SK-N-SH (cell line): ENCODE results near the gene OXTR. TPM values are rescaled to one million over a fixed set of nuclear protein-coding genes. Genes with fewer than 3 reads are reported as not detected.

Experiments
- CTCF ChIA-PET: fragments of 300-600, 350-600 bp; formaldehyde crosslinking; extraction: SDS; loops from one replicate; lab custom pipeline; 2021; lab: Yijun Ruan, JAX
- POLR2A ChIA-PET: fragments of 350-600 bp; sonication (Branson Sonifier 250); formaldehyde crosslinking; extraction: SDS; loops from one replicate; lab custom pipeline; 2020; ENCODE audit warnings: antibody characterized with exemption, inconsistent platforms; lab: Yijun Ruan, JAX
- DNase-seq: peaks from one replicate; pipeline ENCODE4 v3.0.0; 2012
- H2AFZ ChIP-seq: fragments of 200-600 bp; sonication (generic); 2 replicates; pipeline ENCODE4 v1.8.1; 2016; ENCODE audit warnings: antibody characterized with exemption, mild to moderate bottlenecking, low read depth
- H3F3A ChIP-seq: fragments of 200-600 bp; sonication (generic); replicated peaks from 2 replicates; pipeline ENCODE3; 2016; ENCODE audit warnings: antibody characterized with exemption, mild to moderate bottlenecking; ENCODE audit not compliant: insufficient read depth
- H3K27ac ChIP-seq, 2 experiments: fragments of 200-500 bp in 1 of 2; fragments of 200-600 bp in 1 of 2; sonication (Bioruptor generic) in 1 of 2; sonication (generic), shearing (Covaris generic) in 1 of 2; 2 replicates each; pipeline versions ENCODE4 v1.5.1 to v1.6.1; 2014 to 2016; ENCODE audit warnings: low read depth in 2 of 2, inconsistent platforms in 1 of 2, low read length in 1 of 2, mild to moderate bottlenecking in 1 of 2, mixed read lengths in 1 of 2
- H3K27me3 ChIP-seq: fragments of 200-600 bp; sonication (generic), shearing (Covaris generic); 2 replicates; pipeline ENCODE4 v1.6.1; 2016; ENCODE audit warnings: mixed run types; ENCODE audit not compliant: insufficient read depth
- H3K36me3 ChIP-seq, 2 experiments: fragments of 200-500 bp in 1 of 2; fragments of 200-600 bp in 1 of 2; sonication (Bioruptor generic) in 1 of 2; sonication (generic) in 1 of 2; replicated peaks in 1 of 2; 2 replicates each; pipeline versions ENCODE3 to v1.5.1; 2014 to 2016; ENCODE audit warnings: low read length in 1 of 2, mild to moderate bottlenecking in 1 of 2; ENCODE audit not compliant: insufficient read depth in 2 of 2, control insufficient read depth in 1 of 2
- H3K4me1 ChIP-seq, 2 experiments: fragments of 200-500 bp in 1 of 2; fragments of 200-600 bp in 1 of 2; sonication (Bioruptor generic) in 1 of 2; sonication (generic), shearing (Covaris generic) in 1 of 2; 2 replicates each; pipeline versions ENCODE4 v1.5.1 to v1.6.1; 2014 to 2016; ENCODE audit warnings: low read depth in 1 of 2, low read length in 1 of 2, mixed run types in 1 of 2; ENCODE audit not compliant: insufficient read depth in 2 of 2, control insufficient read depth in 1 of 2
- H3K4me2 ChIP-seq: fragments of 200-600 bp; sonication (generic), shearing (Covaris generic); 2 replicates; pipeline ENCODE4 v1.6.1; 2017; ENCODE audit warnings: mixed run types
- H3K4me3 ChIP-seq, 2 experiments: fragments of 200-500 bp in 1 of 2; fragments of 200-600 bp in 1 of 2; sonication (Bioruptor generic) in 1 of 2; sonication (generic), shearing (Covaris generic) in 1 of 2; 2 replicates each; pipeline versions ENCODE4 v1.5.1 to v1.8.1; 2014 to 2016; ENCODE audit warnings: low read depth in 2 of 2, inconsistent platforms in 1 of 2, low read length in 1 of 2, mild to moderate bottlenecking in 1 of 2, mixed read lengths in 1 of 2, moderate library complexity in 1 of 2
- H3K79me2 ChIP-seq: fragments of 200-600 bp; sonication (generic); 2 replicates; pipeline ENCODE4 v1.8.1; 2017; ENCODE audit warnings: mild to moderate bottlenecking; ENCODE audit not compliant: insufficient read depth
- H3K9ac ChIP-seq: fragments of 200-600 bp; sonication (generic); 2 replicates; pipeline ENCODE4 v1.6.1; 2017; ENCODE audit warnings: mixed run types
- H3K9me2 ChIP-seq: fragments of 200-600 bp; sonication (generic); 2 replicates; pipeline ENCODE4 v1.6.1; 2017; ENCODE audit warnings: mixed run types
- H3K9me3 ChIP-seq: fragments of 200-600 bp; sonication (generic); 2 replicates; pipeline ENCODE4 v1.6.1; 2017; ENCODE audit warnings: mixed run types, mild to moderate bottlenecking, moderate library complexity
- H4K20me1 ChIP-seq: fragments of 200-600 bp; sonication (generic); 2 replicates; pipeline ENCODE4 v1.6.1; 2017; ENCODE audit warnings: mild to moderate bottlenecking, mixed run types; ENCODE audit not compliant: insufficient read depth
- CTCF ChIP-seq: fragments of 200-600 bp; sonication (generic); IDR thresholded peaks from 2 replicates; pipeline ENCODE4 v1.6.1; 2017; ENCODE audit warnings: antibody characterized with exemption, mild to moderate bottlenecking, moderate library complexity
- ELF1 ChIP-seq: IDR thresholded peaks from 2 replicates; pipeline ENCODE4 v1.4.0; 2012
- EP300 ChIP-seq, 2 experiments: IDR thresholded peaks; 2 replicates each; pipeline versions ENCODE4 v1.4.0 to v1.6.1; 2012; ENCODE audit warnings: borderline replicate concordance in 1 of 2, low read depth in 1 of 2, low read length in 1 of 2
- EZH2phosphoT487 ChIP-seq: fragments of 200-600 bp; sonication (generic); IDR thresholded peaks from 2 replicates; pipeline ENCODE4 v1.6.1; 2017; ENCODE audit warnings: low read depth, mixed run types, mild to moderate bottlenecking, antibody characterized with exemption, moderate library complexity, borderline replicate concordance
- FOSL2 ChIP-seq: IDR thresholded peaks from 2 replicates; pipeline ENCODE4 v1.4.0; 2012; ENCODE audit warnings: low read depth, mild to moderate bottlenecking, moderate library complexity, borderline replicate concordance
- FOXJ3 ChIP-seq: sonication (generic); formaldehyde crosslinking; IDR thresholded peaks from 2 replicates; pipeline ENCODE4 v1.5.1; 2020; ENCODE audit warnings: mild to moderate bottlenecking, missing genetic modification reagents
- GABPA ChIP-seq: IDR thresholded peaks from 2 replicates; pipeline ENCODE4 v1.4.0; 2012; ENCODE audit warnings: low read depth, mild to moderate bottlenecking
- GATA2 ChIP-seq: sonication (generic); formaldehyde crosslinking; IDR thresholded peaks from 2 replicates; pipeline ENCODE4 v1.5.0; 2020; ENCODE audit warnings: mild to moderate bottlenecking, missing genetic modification reagents
- IRF3 ChIP-seq: fragments of 150-350 bp; IDR thresholded peaks from 2 replicates; pipeline ENCODE4 v1.6.1; 2016; ENCODE audit warnings: mild to moderate bottlenecking, low read depth, low read length
- MXI1 ChIP-seq: IDR thresholded peaks from 2 replicates; pipeline ENCODE4 v1.6.1; 2012; ENCODE audit warnings: mild to moderate bottlenecking, low read depth, low read length, improper control_type of control experiment
- NRF1 ChIP-seq: IDR thresholded peaks from 2 replicates; pipeline ENCODE4 v1.6.1; 2012; ENCODE audit warnings: low read depth, mild to moderate bottlenecking, low read length
- POLR2AphosphoS5 ChIP-seq: IDR thresholded peaks from 2 replicates; pipeline ENCODE4 v1.6.1; 2012; ENCODE audit warnings: low read depth, low read length
- RAD21 ChIP-seq: IDR thresholded peaks from 2 replicates; pipeline ENCODE4 v1.6.1; 2012; ENCODE audit warnings: mild to moderate bottlenecking, low read length
- RCOR1 ChIP-seq: fragments of 150-350 bp; IDR thresholded peaks from 2 replicates; pipeline ENCODE4 v1.6.1; 2017; ENCODE audit warnings: antibody characterized with exemption, low read length
- RXRA ChIP-seq: IDR thresholded peaks from 2 replicates; pipeline ENCODE4 v1.4.0; 2012; ENCODE audit warnings: low read depth, mild to moderate bottlenecking, borderline replicate concordance
- SIN3A ChIP-seq: IDR thresholded peaks from 2 replicates; pipeline ENCODE4 v1.6.1; 2012; ENCODE audit warnings: low read depth, mild to moderate bottlenecking, low read length, moderate library complexity, borderline replicate concordance
- TEAD4 ChIP-seq: IDR thresholded peaks from 2 replicates; pipeline ENCODE4 v1.4.0; 2012; ENCODE audit warnings: mild to moderate bottlenecking, borderline replicate concordance; ENCODE audit not compliant: insufficient read depth
- YY1 ChIP-seq: IDR thresholded peaks from 2 replicates; pipeline ENCODE4 v1.4.0; 2012; ENCODE audit warnings: low read depth, mild to moderate bottlenecking
- WGBS: methylation state at CpG from one replicate; pipeline ENCODE4 v1.1.6; 2017; ENCODE audit warnings: low lambda C conversion rate; 5-methylcytosine and 5-hydroxymethylcytosine counted together
- polyA plus RNA-seq, 3 experiments: library from polyadenylated mRNA; depleted of rRNA; stranded (reverse); fragments of >200 nt; gene quantifications; 2 replicates each; pipeline ENCODE4 v1.2.3, GENCODE V29; 2012
- TF ChIP-seq, protein P1 (sequence below): IDR thresholded peaks from 2 replicates; pipeline ENCODE4 v1.4.0; 2012; ENCODE audit warnings: low read depth, borderline replicate concordance
- TF ChIP-seq, protein P2 (sequence below): IDR thresholded peaks from 2 replicates; pipeline ENCODE4 v1.4.0; 2012; ENCODE audit warnings: low read depth

OXTR gene
- polyA plus RNA-seq, 1 of the 3 experiments (the other 2 are of a cell fraction): 1.8 TPM

- no peak for TF ChIP-seq ELF1
- TF ChIP-seq, all 33 proteins: peak for 0
These were observed 31.6 kb downstream of the OXTR start (continued) for GRCh38 chr3:8737823-8738222.

- no peaks in the 10 kb centered on the region for H3K27me3 ChIP-seq
- H3K4me1 ChIP-seq: peaks cover 10 to 25% of the 10 kb centered on the region in 2 experiments
- no peak overlapping the region for H2AFZ ChIP-seq
- no peak overlapping the region for H3K4me2 ChIP-seq
- no peaks in the 10 kb centered on the region for H3K9me3 ChIP-seq
- ChIA-PET POLR2A (no interaction called here), CTCF (no interaction called here)
- no peak overlapping the region for H3K27ac ChIP-seq
- 90% methylated on average over 2 of the region's 4 CpGs for WGBS
- H3F3A ChIP-seq: peaks cover 14% of the 10 kb centered on the region
- H4K20me1 ChIP-seq: no peaks in the 10 kb centered on the region
- no peaks in the 10 kb centered on the region for H3K9me2 ChIP-seq
- no peak overlapping the region for H3K9ac ChIP-seq
- H3K36me3 ChIP-seq: no peaks in the 10 kb centered on the region
- DNase-seq: no peak
- H3K4me3 ChIP-seq: no peak overlapping the region
- TF ChIP-seq, protein P1, sequence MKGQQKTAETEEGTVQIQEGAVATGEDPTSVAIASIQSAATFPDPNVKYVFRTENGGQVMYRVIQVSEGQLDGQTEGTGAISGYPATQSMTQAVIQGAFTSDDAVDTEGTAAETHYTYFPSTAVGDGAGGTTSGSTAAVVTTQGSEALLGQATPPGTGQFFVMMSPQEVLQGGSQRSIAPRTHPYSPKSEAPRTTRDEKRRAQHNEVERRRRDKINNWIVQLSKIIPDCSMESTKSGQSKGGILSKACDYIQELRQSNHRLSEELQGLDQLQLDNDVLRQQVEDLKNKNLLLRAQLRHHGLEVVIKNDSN: no peak
- TF ChIP-seq FOSL2 (no peak), MXI1 (no peak), NRF1 (no peak), EZH2phosphoT487 (no peak), FOXJ3 (no peak), SIN3A (no peak), EP300 (IDR thresholded peaks at IDR 0.05; ENCODE audit: borderline replicate concordance in 1 of 2, low read depth in 1 of 2, low read length in 1 of 2) (no peak), GABPA (no peak), RCOR1 (no peak), CTCF (no peak), IRF3 (no peak), GATA2 (CRISPR knock-in tag) (no peak), RAD21 (no peak), POLR2AphosphoS5 (no peak), ELF1 (no peak), TEAD4 (no peak), RXRA (no peak), YY1 (no peak)
- TF ChIP-seq, protein P2, sequence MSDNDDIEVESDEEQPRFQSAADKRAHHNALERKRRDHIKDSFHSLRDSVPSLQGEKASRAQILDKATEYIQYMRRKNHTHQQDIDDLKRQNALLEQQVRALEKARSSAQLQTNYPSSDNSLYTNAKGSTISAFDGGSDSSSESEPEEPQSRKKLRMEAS: no peak
- H3K79me2 ChIP-seq: no peaks in the 10 kb centered on the region
These were observed 32.1 kb downstream of the OXTR start for GRCh38 chr3:8737301-8737700.
